HepG2 (cell line): ENCODE results near the gene TBC1D22A. TPM values are rescaled to one million over a fixed set of nuclear protein-coding genes. Genes with fewer than 3 reads are reported as not detected.

ENCODE experiments used
- ATAC-seq: fragments of 200-7000 bp; cut with Tn5 transposase; 3 replicates; pipeline ENCODE4 v1.9.1; 2020; ENCODE audit warnings: mild to moderate bottlenecking, moderate library complexity
- BruUV-seq: library from RNA; stranded (reverse); fragments of 400-500 nt; replicated peaks from 2 replicates; lab custom pipeline; 2021; lab: Mats Ljungman, UMichigan
- CTCF ChIA-PET: fragments of 300-600 bp; formaldehyde crosslinking; extraction: SDS; loops from one replicate; lab custom pipeline; 2021; ENCODE audit warnings: low total read pairs, inconsistent platforms, low intra/inter-chr PET ratio; lab: Yijun Ruan, JAX
- POLR2A ChIA-PET: fragments of 350-600 bp; sonication (Branson Sonifier 250); formaldehyde crosslinking; loops from one replicate; lab custom pipeline; 2020; ENCODE audit warnings: antibody characterized with exemption, inconsistent platforms; lab: Yijun Ruan, JAX
- DNase-seq: peaks from one replicate; pipeline ENCODE4 v3.0.0-alpha.2; 2015; ENCODE audit warnings: low spot score
- FAIRE-seq: peaks from 3 replicates; lab custom pipeline; 2011; peaks lifted over from hg19 to GRCh38; lab: Jason Lieb, UNC
- H2AFZ ChIP-seq: one replicate; pipeline ENCODE4 v1.6.1; 2011; ENCODE audit warnings: low read length, inconsistent platforms
- H3K27ac ChIP-seq: fragments of 300-600 bp; 3 replicates; pipeline ENCODE4 v1.8.0; 2011; ENCODE audit warnings: mixed run types, mild to moderate bottlenecking, mixed read lengths, low read length, inconsistent platforms; ENCODE audit not compliant: insufficient read depth; ENCODE audit errors: extremely low read length
- H3K27me3 ChIP-seq, 2 experiments: fragments of 200-600 bp in 1 of 2; 2 replicates in 1 of 2; 3 replicates in 1 of 2; pipeline versions ENCODE4 v1.6.0 to v1.8.0; 2011; ENCODE audit warnings: low read length in 2 of 2, mild to moderate bottlenecking in 2 of 2, moderate library complexity in 2 of 2, inconsistent platforms in 1 of 2; ENCODE audit not compliant: insufficient read depth in 2 of 2, control insufficient read depth in 1 of 2
- H3K36me3 ChIP-seq, 2 experiments: fragments of 200-600 bp in 1 of 2; replicated peaks in 1 of 2; 2 replicates in 1 of 2; 3 replicates in 1 of 2; pipeline versions ENCODE4 v1.5.1 to v1.8.0; 2011; ENCODE audit warnings: low read length in 2 of 2, inconsistent platforms in 1 of 2; ENCODE audit not compliant: insufficient read depth in 2 of 2, control insufficient read depth in 1 of 2
- H3K4me1 ChIP-seq: 2 replicates; pipeline ENCODE4 v1.5.1; 2012; ENCODE audit warnings: low read length, inconsistent platforms; ENCODE audit not compliant: insufficient read depth
- H3K4me2 ChIP-seq: 2 replicates; pipeline ENCODE4 v1.6.0; 2011; ENCODE audit warnings: low read depth, low read length, inconsistent platforms
- H3K4me3 ChIP-seq, 3 experiments: fragments of 200-600 bp in 1 of 3; sonication (generic), shearing (Covaris generic) in 1 of 3; replicated peaks in 1 of 3; 2 replicates each; pipeline ENCODE4 v1.5.1; 2011 to 2016; ENCODE audit warnings: low read length in 3 of 3, inconsistent platforms in 2 of 3, low read depth in 2 of 3, mild to moderate bottlenecking in 2 of 3, control low read depth in 1 of 3, mixed read lengths in 1 of 3; ENCODE audit not compliant: insufficient read depth in 1 of 3
- H3K79me2 ChIP-seq: one replicate; pipeline ENCODE4 v1.6.1; 2011; ENCODE audit warnings: low read length, inconsistent platforms; ENCODE audit not compliant: insufficient read depth
- H3K9ac ChIP-seq: 2 replicates; pipeline ENCODE4 v1.6.0; 2011; ENCODE audit warnings: mild to moderate bottlenecking, low read depth, low read length, inconsistent platforms; ENCODE audit not compliant: insufficient read depth
- H3K9me3 ChIP-seq: 2 replicates; pipeline ENCODE4 v1.5.1; 2012; ENCODE audit warnings: mild to moderate bottlenecking, low read length
- H4K20me1 ChIP-seq: 2 replicates; pipeline ENCODE4 v1.6.0; 2011; ENCODE audit warnings: inconsistent platforms, mild to moderate bottlenecking, low read length, moderate library complexity; ENCODE audit not compliant: insufficient read depth
- BCL6 ChIP-seq: IDR thresholded peaks from 2 replicates; pipeline ENCODE4 v1.6.1; 2016; ENCODE audit warnings: missing genetic modification reagents, missing compliant biosample characterization
- BCLAF1 ChIP-seq: fragments of 450-650 bp; IDR thresholded peaks from 2 replicates; pipeline ENCODE4 v1.6.1; 2017; ENCODE audit warnings: mild to moderate bottlenecking
- CBX2 ChIP-seq, 2 experiments: fragments of 200-600 bp in 1 of 2; sonication (generic); formaldehyde crosslinking in 1 of 2; IDR thresholded peaks; 2 replicates each; pipeline versions ENCODE4 v1.7.0 to v1.8.1; 2018 to 2022; ENCODE audit warnings: low read depth in 2 of 2, low read length in 1 of 2, mild to moderate bottlenecking in 1 of 2, missing genetic modification reagents in 1 of 2
- CTCF ChIP-seq: sonication (generic); formaldehyde crosslinking; IDR thresholded peaks from 2 replicates; pipeline ENCODE4 v1.5.0; 2020; ENCODE audit warnings: mild to moderate bottlenecking, missing genetic modification reagents, moderate library complexity
- KLF11 ChIP-seq: IDR thresholded peaks from 2 replicates; pipeline ENCODE4 v1.6.1; 2016; ENCODE audit warnings: missing compliant biosample characterization
- MED8 ChIP-seq: sonication (generic); formaldehyde crosslinking; IDR thresholded peaks from 2 replicates; pipeline ENCODE4 v1.8.1; 2023; ENCODE audit warnings: mild to moderate bottlenecking, missing genetic modification reagents; ENCODE audit not compliant: insufficient replicate concordance
- MLX ChIP-seq: IDR thresholded peaks from 2 replicates; pipeline ENCODE4 v1.6.1; 2016
- POLR2G ChIP-seq: fragments of 200-400 bp; formaldehyde crosslinking; IDR thresholded peaks from 2 replicates; pipeline ENCODE4 v1.6.1; 2018; ENCODE audit warnings: mild to moderate bottlenecking, low read depth, low read length, moderate library complexity
- REST ChIP-seq, 2 experiments: IDR thresholded peaks; 2 replicates each; pipeline ENCODE4 v1.6.1; 2011 to 2012; ENCODE audit warnings: low read length in 2 of 2, borderline replicate concordance in 1 of 2, low read depth in 1 of 2, mild to moderate bottlenecking in 1 of 2, moderate library complexity in 1 of 2
- ZFP90 ChIP-seq: sonication (generic); formaldehyde crosslinking; IDR thresholded peaks from 2 replicates; pipeline ENCODE4 v1.8.0; 2022; ENCODE audit warnings: missing genetic modification reagents, mild to moderate bottlenecking, inconsistent platforms, borderline replicate concordance
- ZNF569 ChIP-seq: sonication (generic); formaldehyde crosslinking; IDR thresholded peaks from 2 replicates; pipeline ENCODE4 v1.5.0; 2020; ENCODE audit warnings: mild to moderate bottlenecking, missing genetic modification reagents, moderate library complexity, borderline replicate concordance
- WGBS: methylation state at CpG from one replicate; pipeline ENCODE4 v1.1.6; 2017; ENCODE audit warnings: low lambda C conversion rate; 5-methylcytosine and 5-hydroxymethylcytosine counted together
- in situ Hi-C: cut with HindIII; loops from 2 replicates; pipeline ENCODE4 v1.10.0; 2017; ENCODE audit warnings: low pct_unique_long_range_greater_than_20kb; ENCODE audit not compliant: extremely low pct_ligation_motif_present
- intact Hi-C: fragments of 100-400 bp; cut with micrococcal nuclease; formaldehyde crosslinking; loops from one replicate; pipeline ENCODE4 v1.10.0; 2022; ENCODE audit not compliant: unreplicated experiment
- polyA plus RNA-seq, 8 experiments: library from polyadenylated mRNA; depleted of rRNA in 3 of 8; stranded (reverse) in 7 of 8; unstranded in 1 of 8; fragments of >200 nt; fragmentation: Illumina TruSeq in 4 of 8; extraction: Trizol in 4 of 8; gene quantifications; 2 replicates each; pipeline versions ENCODE4 v1.2.1 to v1.2.3, GENCODE V29; 2011 to 2016; ENCODE audit warnings: low read depth in 4 of 8, missing spikeins in 1 of 8, mixed read lengths in 1 of 8; ENCODE audit not compliant: insufficient read depth in 1 of 8
- total RNA-seq, 5 experiments: library from RNA; depleted of rRNA; stranded (reverse); fragments of >200 nt; fragmentation: Illumina TruSeq; extraction: Trizol; gene quantifications; 2 replicates each; pipeline ENCODE4 v1.2.3, GENCODE V29; 2016; ENCODE audit warnings: low read depth in 1 of 5

The TBC1D22A gene
- total and polyA plus RNA-seq, 2 of the 13 experiments (the other 11 are each of a cell fraction or from before 2014, with no cell fraction given): 17.3 to 18.0 TPM

GRCh38 chr22:46769706-46770105 lies 7.3 kb downstream of the TBC1D22A start (continued):
- TF ChIP-seq BCLAF1: no peak
- no peak for TF ChIP-seq MED8 (CRISPR knock-in tag)
- no peak for TF ChIP-seq BCL6 (CRISPR knock-in tag)
- TF ChIP-seq ZFP90 (CRISPR knock-in tag): no peak
- no peak for TF ChIP-seq ZNF569 (CRISPR knock-in tag)
- no peak for TF ChIP-seq POLR2G
- no peak for TF ChIP-seq MLX (CRISPR knock-in tag)

- 91% methylated on average over 8 of the region's 14 CpGs for WGBS
- ChIA-PET POLR2A (interaction anchor here (2.0 kb wide), 1 partner anchor 8 kb away, joined by 10 read pairs; the partner anchor contains the start of gene TBC1D22A), CTCF (no interaction called here)
- BruUV-seq: no TSS peak
- in situ Hi-C loops: no loop called here
- FAIRE-seq (no peak), ATAC-seq (no peak), DNase-seq (no peak)
- peaks cover 54% of the 10 kb centered on the region for H3K79me2 ChIP-seq
- H3K4me1 ChIP-seq: peaks cover 28% of the 10 kb centered on the region
- intact Hi-C loops: no loop called here
- no peak for TF ChIP-seq CTCF (CRISPR knock-in tag)
- peak; percentile 14 to 73 for TF ChIP-seq REST (IDR thresholded peaks at IDR 0.05; ENCODE audit: borderline replicate concordance in 1 of 2, low read depth in 1 of 2, low read length in 2 of 2)
- no peak for TF ChIP-seq KLF11 (CRISPR knock-in tag)
- no peak for TF ChIP-seq CBX2 (IDR thresholded peaks at IDR 0.05; ENCODE audit: low read depth, low read length)
- TF ChIP-seq CBX2 (CRISPR knock-in tag; IDR thresholded peaks at IDR 0.05; ENCODE audit: low read depth): no peak
- H3K9ac ChIP-seq: no peak overlapping the region
- no peak overlapping the region for H3K4me2 ChIP-seq
- 0 out of 5 replicates have a peak, but pooled peaks cover 0 to 2% of the 10 kb centered on the region in 2 experiments for H3K36me3 ChIP-seq
- no peaks in the 10 kb centered on the region for H3K9me3 ChIP-seq
- no peak overlapping the region for H3K4me3 ChIP-seq
- no peaks in the 10 kb centered on the region; the same call in 1 of the 2 replicates for H4K20me1 ChIP-seq
- H2AFZ ChIP-seq: no peak overlapping the region
- no peak overlapping the region for H3K27ac ChIP-seq
- no peaks in the 10 kb centered on the region; a peak in 1 of 5 replicates for H3K27me3 ChIP-seq
Observed at GRCh38 chr22:46770151-46770641, 7.7 kb downstream of the TBC1D22A start.
